HT1080 (cell line): ENCODE data around the gene ASB15. TPM values are rescaled to one million over a fixed set of nuclear protein-coding genes. Genes with fewer than 3 reads are reported as not detected.

Experiments used
- DNase-seq: peaks from one replicate; pipeline ENCODE4 v3.0.0-alpha.2; 2015; ENCODE audit warnings: low read depth
- total RNA-seq: library from RNA; depleted of rRNA; stranded (reverse); fragments of >200 nt; shearing (Covaris generic); gene quantifications from 2 replicates; pipeline ENCODE4 v1.2.3, GENCODE V29; 2014; rRNA removed

ASB15 gene
- total RNA-seq, 1 experiment from 2014 or later = not detected

DNA sequence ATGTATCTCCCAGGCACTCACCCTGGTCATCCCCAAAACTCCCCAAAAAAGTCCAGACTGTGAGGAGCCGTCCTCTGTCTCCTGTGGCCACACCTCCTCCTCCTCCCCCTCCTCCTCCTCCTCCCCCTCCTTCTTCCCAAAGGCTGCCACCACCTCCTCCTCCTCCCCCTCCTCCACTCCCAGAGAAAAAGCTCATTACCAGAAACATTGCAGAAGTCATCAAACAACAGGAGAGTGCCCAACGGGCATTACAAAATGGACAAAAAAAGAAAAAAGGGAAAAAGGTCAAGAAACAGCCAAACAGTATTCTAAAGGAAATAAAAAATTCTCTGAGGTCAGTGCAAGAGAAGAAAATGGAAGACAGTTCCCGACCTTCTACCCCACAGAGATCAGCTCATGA lies 61.1 kb downstream of the ASB15 start:
- no peak for DNase-seq

DNA sequence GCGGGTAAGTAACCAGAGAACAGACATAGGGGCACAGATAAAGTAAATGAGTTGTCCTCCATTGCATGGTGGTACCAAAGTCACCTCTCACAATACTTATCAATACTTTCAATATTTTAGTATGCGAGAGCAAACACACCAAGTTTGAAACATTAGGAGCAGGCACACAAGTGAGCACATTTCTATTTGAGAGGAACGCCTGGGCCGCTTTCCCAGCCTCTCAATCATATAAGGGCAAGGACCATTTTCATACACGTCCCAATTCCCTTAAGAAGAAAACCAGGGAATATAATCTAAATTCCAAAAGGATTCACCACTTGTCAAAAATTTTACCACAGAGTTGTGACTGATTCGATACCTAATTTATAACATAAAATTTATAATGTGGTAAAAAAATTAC lies 61.6 kb downstream of the ASB15 start:
- DNase-seq = no peak

DNA sequence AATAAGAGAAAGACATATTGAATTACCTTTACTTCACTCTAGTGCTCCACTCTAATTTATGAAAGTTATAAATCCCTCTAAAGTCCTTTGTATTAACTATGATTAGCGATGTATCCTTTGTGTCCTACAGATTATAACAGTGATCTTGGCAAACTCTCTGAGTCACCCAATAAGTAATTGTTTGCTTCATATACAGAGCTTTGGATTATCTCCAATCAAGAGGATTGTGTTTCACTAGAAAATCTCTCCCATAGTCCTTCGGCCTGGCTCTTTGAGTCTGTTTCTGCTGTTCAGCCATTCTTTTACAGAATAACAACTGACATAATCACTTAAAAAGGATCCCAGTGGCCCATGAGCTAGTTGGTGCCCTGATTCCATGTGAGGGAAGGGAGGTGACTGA lies 63.5 kb downstream of the ASB15 start:
- DNase-seq = no peak

DNA sequence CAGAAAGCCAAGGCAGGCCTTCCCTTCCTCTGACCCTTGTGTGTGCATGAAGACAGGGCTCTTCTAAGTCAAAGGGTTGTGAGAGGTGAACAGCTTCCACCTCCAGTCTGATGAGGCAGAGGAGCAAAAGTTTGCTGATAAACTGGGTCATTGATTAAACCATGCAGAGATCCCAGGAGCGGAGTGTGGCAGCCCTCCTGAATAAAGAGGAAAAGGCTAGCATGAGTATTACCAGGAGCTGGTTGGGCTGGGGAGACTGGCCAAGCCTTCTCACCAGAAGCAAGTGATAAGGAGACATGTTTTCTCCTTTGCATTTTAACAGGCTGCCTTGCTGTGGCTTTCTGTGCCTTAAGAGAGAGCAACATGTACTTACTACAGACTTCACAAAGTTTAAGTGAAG lies 64.3 kb downstream of the ASB15 start:
- no peak for DNase-seq

DNA sequence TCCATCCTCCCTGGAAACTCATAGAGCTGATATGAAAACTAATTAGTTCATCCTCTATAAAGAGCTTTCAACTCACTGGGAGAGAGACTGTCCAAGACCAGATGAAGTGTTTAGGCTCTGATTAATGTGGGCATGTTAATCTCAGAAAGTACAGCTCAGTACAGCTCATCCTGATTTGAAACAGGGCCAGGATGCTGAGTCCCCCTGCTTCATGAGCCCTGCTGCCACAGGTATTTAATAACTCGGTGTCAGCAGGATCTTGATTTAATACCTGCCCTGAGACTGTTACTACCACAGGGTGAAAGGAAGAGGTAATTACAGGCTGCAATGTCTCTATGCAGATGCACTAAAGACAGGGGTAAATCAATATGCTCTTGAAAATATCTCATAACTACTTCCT lies 64.9 kb downstream of the ASB15 start:
- DNase-seq = peak; percentile 11

DNA sequence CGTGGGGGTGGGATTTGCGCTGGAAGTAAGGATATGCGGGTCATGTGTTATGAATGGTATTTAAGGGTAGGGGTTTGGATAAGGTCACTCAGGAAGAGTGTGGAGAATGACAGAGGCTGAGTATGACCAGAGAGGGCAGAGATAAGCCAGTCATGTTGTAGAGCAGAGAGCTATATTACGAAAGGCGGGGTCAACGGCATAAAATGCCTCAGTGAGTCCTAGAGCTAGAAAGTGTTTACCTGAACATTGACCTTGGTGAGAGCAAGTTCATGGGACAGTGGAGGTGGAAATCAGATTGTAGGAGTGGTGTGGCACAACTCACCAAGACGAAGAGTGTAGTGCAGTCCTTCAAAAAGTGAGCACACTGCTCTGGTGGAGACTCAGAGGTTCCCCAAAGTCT lies 67.9 kb downstream of the ASB15 start:
- DNase-seq = no peak

DNA sequence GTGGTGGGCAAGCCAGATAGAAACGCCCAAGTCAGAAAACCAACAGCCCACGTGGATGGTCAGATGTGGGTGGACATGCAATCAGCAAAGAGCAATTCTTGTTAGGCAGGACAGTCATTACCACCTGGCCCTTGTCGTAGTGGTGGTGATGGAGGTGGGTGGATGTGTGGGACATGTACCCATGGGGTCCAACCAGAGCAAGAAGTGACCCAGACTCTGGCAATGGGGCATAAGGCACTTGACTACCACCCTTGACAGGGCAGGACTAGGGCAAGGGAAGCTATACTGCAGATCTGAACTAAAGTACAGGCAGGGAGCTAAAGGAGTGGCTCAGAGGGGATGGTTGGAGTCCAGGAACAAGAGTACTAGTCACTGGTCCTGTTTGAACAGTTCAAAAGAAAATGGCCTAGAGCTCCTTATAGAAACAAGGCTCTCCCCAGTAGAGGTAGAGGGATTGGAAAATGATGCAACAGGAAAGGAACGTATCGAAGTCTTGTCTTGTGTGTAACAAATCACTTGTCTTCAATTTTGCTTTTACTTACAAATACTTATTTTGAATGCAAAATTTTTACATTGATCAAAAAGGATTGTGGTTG lies 71.6 kb downstream of the ASB15 start:
- no peak for DNase-seq

DNA sequence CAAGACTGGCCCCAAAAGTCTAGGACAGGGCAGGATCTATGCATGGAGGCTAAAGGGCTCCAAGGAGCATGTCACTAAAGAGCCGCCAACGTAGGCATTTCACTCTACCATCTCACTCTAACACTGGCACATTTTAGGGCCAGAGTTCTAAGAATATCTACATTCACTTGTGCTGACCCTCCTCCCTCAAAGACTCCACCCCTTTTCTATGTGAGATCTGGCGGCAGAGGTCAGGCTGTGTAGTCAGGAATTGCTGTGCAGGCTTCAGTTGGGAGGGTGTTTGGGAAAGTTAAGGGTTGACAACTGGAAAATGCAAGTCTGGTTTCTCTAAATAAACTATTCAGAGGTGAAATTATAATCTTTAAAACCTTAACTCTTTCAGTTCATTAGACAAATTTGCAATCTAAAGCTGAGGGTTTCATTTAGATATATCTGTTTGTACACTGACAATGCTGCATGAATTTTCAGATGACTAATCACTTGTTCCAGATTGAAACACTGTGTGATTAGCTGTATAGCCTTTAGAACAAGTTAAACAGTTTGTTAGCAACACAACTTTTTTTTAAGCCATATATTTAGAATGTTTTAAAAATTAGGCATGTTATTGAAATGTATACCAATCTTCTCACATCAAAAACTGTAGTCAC lies 72.3 kb downstream of the ASB15 start:
- no peak for DNase-seq

DNA sequence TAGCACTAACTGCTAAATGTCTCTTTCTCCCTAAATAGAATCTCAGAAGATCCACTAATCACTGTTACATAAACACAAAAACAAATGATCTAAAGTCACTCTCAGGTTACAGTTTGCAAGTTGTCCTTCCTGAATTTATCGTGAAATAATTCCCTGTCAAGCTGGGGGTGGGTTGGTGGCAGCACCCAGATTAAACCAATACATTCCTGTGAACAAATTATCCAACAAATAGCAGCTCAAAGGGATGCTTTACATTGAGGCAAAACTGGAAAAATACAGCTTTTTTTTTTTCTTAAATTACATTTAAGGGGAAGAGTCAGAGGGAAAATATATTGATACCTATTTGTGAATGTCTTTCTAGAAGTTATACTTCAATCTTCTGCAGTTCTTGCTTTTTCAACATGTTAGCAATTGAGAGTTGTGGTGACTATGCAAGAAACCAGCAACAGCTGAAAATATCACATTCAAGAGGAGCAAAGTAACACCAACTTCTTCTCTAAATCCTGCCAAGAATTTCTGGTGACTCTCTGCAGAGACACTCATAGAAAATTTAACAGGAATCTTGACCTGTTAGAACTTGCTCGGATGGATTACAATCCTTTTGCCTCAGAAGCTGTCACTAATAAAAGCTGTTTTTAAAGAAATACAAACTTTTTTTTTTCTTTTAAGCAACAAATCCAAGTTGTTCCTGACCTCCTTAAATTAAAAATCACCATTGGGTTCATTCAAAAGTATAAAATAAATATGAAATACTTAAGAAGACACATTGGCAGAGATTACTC lies 73.0 kb downstream of the ASB15 start:
- DNase-seq = no peak

DNA sequence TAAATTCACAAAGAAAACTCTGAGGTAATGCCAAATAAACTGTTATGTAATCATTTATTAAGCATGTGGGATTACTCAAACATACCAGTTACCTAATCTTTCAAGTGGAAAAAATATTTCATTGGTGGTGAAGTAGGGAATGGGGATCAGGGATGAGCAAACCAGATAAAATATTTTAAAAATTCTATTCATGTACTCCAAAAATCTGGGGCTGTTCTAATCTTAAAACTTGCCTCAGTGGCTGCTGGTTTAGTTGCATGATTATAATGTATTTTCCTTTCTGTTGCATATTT lies 73.5 kb downstream of the ASB15 start:
- no peak for DNase-seq

DNA sequence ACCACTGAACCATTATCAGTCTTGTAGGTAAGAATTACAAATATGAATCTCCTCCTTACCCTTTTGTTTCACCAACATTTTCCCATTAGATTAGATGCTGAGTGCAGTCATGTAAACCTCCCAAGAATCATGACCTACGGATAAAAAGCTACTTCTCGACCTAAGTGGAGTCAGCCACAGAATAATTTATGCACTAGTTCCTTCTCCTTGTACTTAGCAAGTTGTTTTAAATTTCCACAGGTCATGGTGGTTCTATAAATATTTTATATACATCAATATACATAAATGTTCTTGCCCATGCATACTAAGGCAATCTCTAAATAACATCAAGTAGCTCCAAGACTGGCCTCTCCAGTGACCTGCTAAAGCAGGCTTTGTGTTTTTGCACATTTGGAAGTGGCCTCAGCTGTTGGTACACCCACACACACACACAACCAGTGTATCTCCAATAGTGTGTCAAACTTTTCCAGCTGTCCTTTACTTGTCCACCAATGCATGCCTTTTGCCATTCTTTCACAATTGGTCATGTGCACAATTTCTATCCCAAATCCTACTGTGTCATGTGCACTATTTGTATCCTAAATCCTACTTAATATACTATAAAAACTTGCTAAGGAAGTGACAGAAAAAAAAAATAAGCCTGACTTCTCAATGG lies 75.6 kb downstream of the ASB15 start:
- DNase-seq = no peak

DNA sequence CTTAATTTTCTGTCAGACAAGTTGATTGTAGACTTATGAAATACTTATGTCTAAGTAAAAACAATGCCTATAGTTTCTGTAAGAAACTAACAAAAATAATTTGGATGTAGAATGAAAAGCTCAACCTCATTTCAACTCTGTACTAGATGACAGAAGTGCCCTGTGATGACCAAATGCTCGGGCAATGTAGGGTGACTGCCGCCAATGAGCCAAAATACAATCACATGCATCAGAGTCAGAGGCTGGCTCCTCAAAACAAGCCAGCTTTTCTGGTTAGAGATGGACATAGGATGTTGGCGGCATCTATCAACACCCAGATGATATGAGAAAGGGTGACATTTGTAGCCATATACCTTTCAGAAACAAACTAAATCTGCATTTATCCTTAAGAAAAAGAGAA lies 78.0 kb downstream of the ASB15 start:
- DNase-seq = no peak

DNA sequence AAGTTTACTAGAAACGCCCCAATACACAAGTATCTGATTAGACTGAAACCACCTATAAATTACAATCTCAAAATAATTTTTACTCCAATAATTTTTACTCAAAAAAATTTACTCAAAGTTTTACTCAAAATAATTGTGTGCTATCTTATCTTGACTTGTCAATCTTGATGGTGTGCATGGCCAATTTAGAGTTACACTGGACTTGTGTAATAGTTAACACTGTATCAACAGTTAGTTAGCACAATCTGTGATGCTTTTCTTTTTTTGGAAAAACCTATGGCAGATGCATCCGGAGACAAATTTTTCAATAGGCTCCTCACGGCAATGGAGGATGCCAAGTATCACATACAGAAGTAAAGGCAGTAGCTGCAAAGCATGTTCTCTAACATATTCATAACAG lies 79.0 kb downstream of the ASB15 start:
- DNase-seq = no peak

DNA sequence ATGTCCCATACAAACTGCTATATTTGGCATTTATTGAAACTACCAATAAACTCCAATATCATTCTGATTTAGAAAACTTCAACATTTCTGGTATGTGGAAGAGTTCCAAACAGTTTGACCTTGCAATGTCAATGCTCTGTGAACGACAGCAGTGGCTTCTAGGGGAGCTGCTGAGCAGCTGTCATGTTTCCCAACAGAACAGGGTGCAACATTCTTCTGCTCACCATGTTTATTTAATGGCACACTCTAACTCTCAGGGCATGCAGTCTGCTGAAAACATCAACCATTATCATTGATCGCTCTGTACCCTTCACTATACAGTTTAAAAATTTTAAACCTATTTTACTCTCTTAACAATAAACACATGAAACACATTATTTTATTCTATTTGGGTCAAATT lies 79.9 kb downstream of the ASB15 start:
- DNase-seq = no peak

DNA sequence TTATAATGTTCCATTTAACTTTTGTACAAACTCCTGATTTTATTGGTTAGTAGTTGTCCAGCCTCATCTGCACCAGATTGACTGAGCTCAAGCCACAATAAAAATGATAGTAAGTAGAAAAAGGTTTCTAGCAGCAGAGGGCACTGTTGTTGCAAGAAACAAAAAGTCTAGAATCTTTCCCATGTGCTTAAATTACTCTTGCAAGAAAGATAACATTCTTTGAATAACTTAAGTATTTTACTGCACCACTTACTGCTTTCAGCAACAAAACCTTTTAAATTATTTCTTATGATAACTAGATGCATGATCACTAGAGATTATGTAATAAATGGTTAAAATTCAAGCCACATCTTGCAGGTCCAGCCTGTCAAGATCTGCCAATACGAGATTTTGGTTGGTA lies 81.1 kb downstream of the ASB15 start:
- peak; percentile 67 for DNase-seq

DNA sequence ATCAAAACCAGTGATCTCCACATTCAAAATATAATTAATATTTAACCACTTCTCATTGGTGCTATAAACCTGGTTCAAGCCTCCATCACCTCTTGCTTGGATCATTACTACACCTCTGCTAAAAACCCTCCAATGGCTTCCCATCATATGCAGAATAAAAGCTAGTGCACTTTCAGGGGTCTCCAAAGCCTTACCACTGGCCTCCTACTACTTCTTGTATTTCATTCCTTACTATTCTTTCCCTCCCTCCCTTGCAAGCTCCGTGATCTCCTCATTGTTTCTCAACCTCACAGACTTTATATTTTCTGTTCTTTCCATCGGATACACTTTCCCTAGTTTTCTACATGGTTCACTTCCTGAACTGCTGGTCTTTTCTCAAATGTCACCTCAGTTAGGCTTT lies 85.5 kb downstream of the ASB15 start:
- DNase-seq = no peak

DNA sequence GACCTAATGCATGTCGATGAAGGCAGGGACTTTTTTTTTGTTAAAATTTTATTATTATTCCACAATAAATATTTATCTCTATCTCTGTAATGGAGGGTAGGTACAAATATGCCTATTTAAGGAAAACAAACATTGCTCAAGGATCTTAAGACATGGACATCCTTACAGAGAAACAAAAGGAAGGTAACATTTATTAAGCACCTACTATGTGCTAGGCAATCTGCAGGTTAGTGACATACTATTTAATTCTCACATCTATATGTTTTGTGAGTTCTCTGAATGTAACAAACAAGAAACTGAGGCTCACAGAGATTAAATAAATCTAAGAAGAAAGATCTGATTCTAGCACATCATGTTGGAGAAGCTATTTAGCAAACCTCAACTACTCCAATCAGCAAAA lies 86.1 kb downstream of the ASB15 start:
- no peak for DNase-seq

Other genes with a start within 250 kb of the ASB15 start
- not detected in 2 replicates for gene IQUB, start 67.2 kb upstream of the ASB15 start, total RNA-seq
- gene NDUFA5, start 44.0 kb upstream of the ASB15 start, total RNA-seq = 67.6 and 68.7 TPM in 2 replicates
- gene LMOD2, start 54.0 kb downstream of the ASB15 start, total RNA-seq = not detected in 2 replicates
- 5.8 and 7.5 TPM in 2 replicates for gene WASL, start 147.2 kb downstream of the ASB15 start, total RNA-seq
- gene HYAL4, start 243.3 kb downstream of the ASB15 start, total RNA-seq = 0.13 TPM in 1 of 2 replicates, not detected in the other